HepG2 (cell line): ENCODE data around the gene ACP7. TPM values are rescaled to one million over a fixed set of nuclear protein-coding genes. Genes with fewer than 3 reads are reported as not detected.
A peak's percentile ranks its signal among the peaks of the same experiment; 100 is the strongest.

Source experiments
- ATAC-seq: fragments of 200-7000 bp; cut with Tn5 transposase; 3 replicates; pipeline ENCODE4 v1.9.1; 2020; ENCODE audit warnings: mild to moderate bottlenecking, moderate library complexity
- BruUV-seq: library from RNA; stranded (reverse); fragments of 400-500 nt; replicated peaks from 2 replicates; lab custom pipeline; 2021; lab: Mats Ljungman, UMichigan
- CTCF ChIA-PET: fragments of 300-600 bp; formaldehyde crosslinking; extraction: SDS; loops from one replicate; lab custom pipeline; 2021; ENCODE audit warnings: low total read pairs, inconsistent platforms, low intra/inter-chr PET ratio; lab: Yijun Ruan, JAX
- POLR2A ChIA-PET: fragments of 350-600 bp; sonication (Branson Sonifier 250); formaldehyde crosslinking; loops from one replicate; lab custom pipeline; 2020; ENCODE audit warnings: antibody characterized with exemption, inconsistent platforms; lab: Yijun Ruan, JAX
- DNase-seq: peaks from one replicate; pipeline ENCODE4 v3.0.0-alpha.2; 2015; ENCODE audit warnings: low spot score
- FAIRE-seq: peaks from 3 replicates; lab custom pipeline; 2011; peaks lifted over from hg19 to GRCh38; lab: Jason Lieb, UNC
- H2AFZ ChIP-seq: one replicate; pipeline ENCODE4 v1.6.1; 2011; ENCODE audit warnings: low read length, inconsistent platforms
- H3K27ac ChIP-seq: fragments of 300-600 bp; 3 replicates; pipeline ENCODE4 v1.8.0; 2011; ENCODE audit warnings: mixed run types, mild to moderate bottlenecking, mixed read lengths, low read length, inconsistent platforms; ENCODE audit not compliant: insufficient read depth; ENCODE audit errors: extremely low read length
- H3K27me3 ChIP-seq, 2 experiments: fragments of 200-600 bp in 1 of 2; 2 replicates in 1 of 2; 3 replicates in 1 of 2; pipeline versions ENCODE4 v1.6.0 to v1.8.0; 2011; ENCODE audit warnings: low read length in 2 of 2, mild to moderate bottlenecking in 2 of 2, moderate library complexity in 2 of 2, inconsistent platforms in 1 of 2; ENCODE audit not compliant: insufficient read depth in 2 of 2, control insufficient read depth in 1 of 2
- H3K36me3 ChIP-seq, 2 experiments: fragments of 200-600 bp in 1 of 2; replicated peaks in 1 of 2; 2 replicates in 1 of 2; 3 replicates in 1 of 2; pipeline versions ENCODE4 v1.5.1 to v1.8.0; 2011; ENCODE audit warnings: low read length in 2 of 2, inconsistent platforms in 1 of 2; ENCODE audit not compliant: insufficient read depth in 2 of 2, control insufficient read depth in 1 of 2
- H3K4me1 ChIP-seq: 2 replicates; pipeline ENCODE4 v1.5.1; 2012; ENCODE audit warnings: low read length, inconsistent platforms; ENCODE audit not compliant: insufficient read depth
- H3K4me2 ChIP-seq: 2 replicates; pipeline ENCODE4 v1.6.0; 2011; ENCODE audit warnings: low read depth, low read length, inconsistent platforms
- H3K4me3 ChIP-seq, 3 experiments: fragments of 200-600 bp in 1 of 3; sonication (generic), shearing (Covaris generic) in 1 of 3; replicated peaks in 1 of 3; 2 replicates each; pipeline ENCODE4 v1.5.1; 2011 to 2016; ENCODE audit warnings: low read length in 3 of 3, inconsistent platforms in 2 of 3, low read depth in 2 of 3, mild to moderate bottlenecking in 2 of 3, control low read depth in 1 of 3, mixed read lengths in 1 of 3; ENCODE audit not compliant: insufficient read depth in 1 of 3
- H3K79me2 ChIP-seq: one replicate; pipeline ENCODE4 v1.6.1; 2011; ENCODE audit warnings: low read length, inconsistent platforms; ENCODE audit not compliant: insufficient read depth
- H3K9ac ChIP-seq: 2 replicates; pipeline ENCODE4 v1.6.0; 2011; ENCODE audit warnings: mild to moderate bottlenecking, low read depth, low read length, inconsistent platforms; ENCODE audit not compliant: insufficient read depth
- H3K9me3 ChIP-seq: 2 replicates; pipeline ENCODE4 v1.5.1; 2012; ENCODE audit warnings: mild to moderate bottlenecking, low read length
- H4K20me1 ChIP-seq: 2 replicates; pipeline ENCODE4 v1.6.0; 2011; ENCODE audit warnings: inconsistent platforms, mild to moderate bottlenecking, low read length, moderate library complexity; ENCODE audit not compliant: insufficient read depth
- ASH2L ChIP-seq: fragments of 300-600, 200-600 bp; sonication (generic); IDR thresholded peaks from 2 replicates; pipeline ENCODE4 v1.7.0; 2017; ENCODE audit warnings: low read depth, mild to moderate bottlenecking, moderate library complexity, mixed read lengths, low read length; ENCODE audit not compliant: insufficient read length
- CBX1 ChIP-seq: IDR thresholded peaks from one replicate; pipeline ENCODE4 v1.6.1; 2016; ENCODE audit warnings: antibody characterized with exemption, low read depth
- ELF1 ChIP-seq: sonication (generic); formaldehyde crosslinking; IDR thresholded peaks from 2 replicates; pipeline ENCODE4 v1.4.0; 2020; ENCODE audit warnings: missing genetic modification reagents
- FOSL2 ChIP-seq: sonication (generic); formaldehyde crosslinking; IDR thresholded peaks from 2 replicates; pipeline ENCODE4 v1.4.0; 2020; ENCODE audit warnings: missing genetic modification reagents
- FOXC1 ChIP-seq: sonication (generic); formaldehyde crosslinking; IDR thresholded peaks from 2 replicates; pipeline ENCODE4 v1.8.0; 2022; ENCODE audit warnings: mild to moderate bottlenecking, missing genetic modification reagents, borderline replicate concordance
- HDAC2 ChIP-seq: sonication (generic); formaldehyde crosslinking; IDR thresholded peaks from 2 replicates; pipeline ENCODE4 v1.4.0; 2020; ENCODE audit warnings: missing genetic modification reagents
- MEF2D ChIP-seq: sonication (generic); formaldehyde crosslinking; IDR thresholded peaks from 2 replicates; pipeline ENCODE4 v1.5.1; 2020; ENCODE audit warnings: mild to moderate bottlenecking, missing genetic modification reagents
- PREB ChIP-seq: sonication (generic); formaldehyde crosslinking; IDR thresholded peaks from 2 replicates; pipeline ENCODE4 v1.4.0; 2020; ENCODE audit warnings: missing genetic modification reagents
- PRPF4 ChIP-seq: fragments of 200-400 bp; formaldehyde crosslinking; IDR thresholded peaks from 2 replicates; pipeline ENCODE4 v1.6.1; 2016; ENCODE audit warnings: low read length, low read depth; ENCODE audit not compliant: poor library complexity, severe bottlenecking
- ZNF124 ChIP-seq: sonication (generic); formaldehyde crosslinking; IDR thresholded peaks from 2 replicates; pipeline ENCODE4 v1.4.0; 2020; ENCODE audit warnings: missing genetic modification reagents
- ZNF451 ChIP-seq: sonication (generic); formaldehyde crosslinking; IDR thresholded peaks from 2 replicates; pipeline ENCODE4 v1.5.0; 2020; ENCODE audit warnings: mild to moderate bottlenecking, missing genetic modification reagents
- ZNF768 ChIP-seq: sonication (generic); formaldehyde crosslinking; IDR thresholded peaks from 2 replicates; pipeline ENCODE4 v1.4.0; 2020; ENCODE audit warnings: missing genetic modification reagents
- WGBS: methylation state at CpG from one replicate; pipeline ENCODE4 v1.1.6; 2017; ENCODE audit warnings: low lambda C conversion rate; 5-methylcytosine and 5-hydroxymethylcytosine counted together
- in situ Hi-C: cut with HindIII; loops from 2 replicates; pipeline ENCODE4 v1.10.0; 2017; ENCODE audit warnings: low pct_unique_long_range_greater_than_20kb; ENCODE audit not compliant: extremely low pct_ligation_motif_present
- intact Hi-C: fragments of 100-400 bp; cut with micrococcal nuclease; formaldehyde crosslinking; loops from one replicate; pipeline ENCODE4 v1.10.0; 2022; ENCODE audit not compliant: unreplicated experiment
- polyA plus RNA-seq, 8 experiments: library from polyadenylated mRNA; depleted of rRNA in 3 of 8; stranded (reverse) in 7 of 8; unstranded in 1 of 8; fragments of >200 nt; fragmentation: Illumina TruSeq in 4 of 8; extraction: Trizol in 4 of 8; gene quantifications; 2 replicates each; pipeline versions ENCODE4 v1.2.1 to v1.2.3, GENCODE V29; 2011 to 2016; ENCODE audit warnings: low read depth in 4 of 8, missing spikeins in 1 of 8, mixed read lengths in 1 of 8; ENCODE audit not compliant: insufficient read depth in 1 of 8
- total RNA-seq, 5 experiments: library from RNA; depleted of rRNA; stranded (reverse); fragments of >200 nt; fragmentation: Illumina TruSeq; extraction: Trizol; gene quantifications; 2 replicates each; pipeline ENCODE4 v1.2.3, GENCODE V29; 2016; ENCODE audit warnings: low read depth in 1 of 5
- TF ChIP-seq, protein P1 (sequence below): sonication (generic); formaldehyde crosslinking; IDR thresholded peaks from 2 replicates; pipeline ENCODE4 v1.4.0; 2020; ENCODE audit warnings: missing genetic modification reagents, borderline replicate concordance
- TF ChIP-seq, protein P2 (sequence below): sonication (generic); formaldehyde crosslinking; IDR thresholded peaks from 2 replicates; pipeline ENCODE4 v1.8.0; 2022; ENCODE audit warnings: mild to moderate bottlenecking, missing genetic modification reagents, moderate library complexity
- TF ChIP-seq, protein P3 (sequence below): sonication (generic); formaldehyde crosslinking; IDR thresholded peaks from 2 replicates; pipeline ENCODE4 v1.4.0; 2020; ENCODE audit warnings: mild to moderate bottlenecking, missing genetic modification reagents

The ACP7 gene
- total and polyA plus RNA-seq, 2 of the 13 experiments (the other 11 are each of a cell fraction or from before 2014, with no cell fraction given): not detected

- no TSS peak for BruUV-seq
- H2AFZ ChIP-seq: no peak overlapping the region
- no CpG with 5 or more reads among the region's 5 CpGs for WGBS
- H3K27ac ChIP-seq: no peak overlapping the region
- no peaks in the 10 kb centered on the region for H3K79me2 ChIP-seq
- H3K4me2 ChIP-seq: no peak overlapping the region
- H3K27me3 ChIP-seq: peaks cover 0 to 2% of the 10 kb centered on the region in 2 experiments; a peak in 1 of 5 replicates
- H3K9ac ChIP-seq: no peak overlapping the region
- no peaks in the 10 kb centered on the region for H4K20me1 ChIP-seq
- ATAC-seq: peak; percentile 38; the same call in 1 of the 3 replicates
- no peak for FAIRE-seq
- POLR2A ChIA-PET: no interaction called here
- peaks cover 30% of the 10 kb centered on the region for H3K4me1 ChIP-seq
- in situ Hi-C loops: no loop called here
- H3K36me3 ChIP-seq: no peaks in the 10 kb centered on the region
- TF ChIP-seq MEF2D (CRISPR knock-in tag): no peak
- TF ChIP-seq FOSL2 (CRISPR knock-in tag): peak; percentile 28; the same call in 1 of the 2 replicates
- TF ChIP-seq ZNF451 (CRISPR knock-in tag): no peak
- no peak for TF ChIP-seq HDAC2 (CRISPR knock-in tag)
- TF ChIP-seq, all 625 proteins: peak for 1
- no peak for DNase-seq
- CTCF ChIA-PET: no interaction called here
- intact Hi-C loops: no loop called here
- Histone ChIP-seq H3K4me3 (no peak overlapping the region), H3K9me3 (no peaks in the 10 kb centered on the region)
Measured at GRCh38 chr19:39070888-39071287, 13.3 kb upstream of the ACP7 start.

- Histone ChIP-seq H4K20me1 (no peaks in the 10 kb centered on the region), H3K4me1 (peaks cover 11% of the 10 kb centered on the region), H3K79me2 (no peaks in the 10 kb centered on the region), H3K4me2 (no peak overlapping the region), H3K36me3 (no peaks in the 10 kb centered on the region), H2AFZ (no peak overlapping the region), H3K9me3 (no peaks in the 10 kb centered on the region), H3K27me3 (peaks cover 0 to 2% of the 10 kb centered on the region in 2 experiments; a peak in 1 of 5 replicates), H3K9ac (no peak overlapping the region), H3K27ac (no peak overlapping the region), H3K4me3 (no peak overlapping the region)
- FAIRE-seq: no peak
- DNase-seq: no peak
- ChIA-PET CTCF (no interaction called here), POLR2A (no interaction called here)
- in situ Hi-C loops (no loop called here), intact Hi-C loops (no loop called here)
- BruUV-seq: no TSS peak
- WGBS: 4% methylated on average over 3 of the region's 3 CpGs
- ATAC-seq: no peak
- TF ChIP-seq PREB (CRISPR knock-in tag): no peak
- TF ChIP-seq, protein P1, sequence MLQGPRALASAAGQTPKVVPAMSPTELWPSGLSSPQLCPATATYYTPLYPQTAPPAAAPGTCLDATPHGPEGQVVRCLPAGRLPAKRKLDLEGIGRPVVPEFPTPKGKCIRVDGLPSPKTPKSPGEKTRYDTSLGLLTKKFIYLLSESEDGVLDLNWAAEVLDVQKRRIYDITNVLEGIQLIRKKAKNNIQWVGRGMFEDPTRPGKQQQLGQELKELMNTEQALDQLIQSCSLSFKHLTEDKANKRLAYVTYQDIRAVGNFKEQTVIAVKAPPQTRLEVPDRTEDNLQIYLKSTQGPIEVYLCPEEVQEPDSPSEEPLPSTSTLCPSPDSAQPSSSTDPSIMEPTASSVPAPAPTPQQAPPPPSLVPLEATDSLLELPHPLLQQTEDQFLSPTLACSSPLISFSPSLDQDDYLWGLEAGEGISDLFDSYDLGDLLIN (CRISPR knock-in tag): no peak
- no peak for TF ChIP-seq ELF1 (CRISPR knock-in tag)
- TF ChIP-seq, protein P2, sequence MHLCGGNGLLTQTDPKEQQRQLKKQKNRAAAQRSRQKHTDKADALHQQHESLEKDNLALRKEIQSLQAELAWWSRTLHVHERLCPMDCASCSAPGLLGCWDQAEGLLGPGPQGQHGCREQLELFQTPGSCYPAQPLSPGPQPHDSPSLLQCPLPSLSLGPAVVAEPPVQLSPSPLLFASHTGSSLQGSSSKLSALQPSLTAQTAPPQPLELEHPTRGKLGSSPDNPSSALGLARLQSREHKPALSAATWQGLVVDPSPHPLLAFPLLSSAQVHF (CRISPR knock-in tag): no peak
- no peak for TF ChIP-seq ZNF768 (CRISPR knock-in tag)
- TF ChIP-seq ZNF124 (CRISPR knock-in tag): no peak
- TF ChIP-seq FOXC1: no peak
- TF ChIP-seq PRPF4: no peak
- TF ChIP-seq CBX1: no peak
- no peak for TF ChIP-seq ASH2L
- TF ChIP-seq, protein P3, sequence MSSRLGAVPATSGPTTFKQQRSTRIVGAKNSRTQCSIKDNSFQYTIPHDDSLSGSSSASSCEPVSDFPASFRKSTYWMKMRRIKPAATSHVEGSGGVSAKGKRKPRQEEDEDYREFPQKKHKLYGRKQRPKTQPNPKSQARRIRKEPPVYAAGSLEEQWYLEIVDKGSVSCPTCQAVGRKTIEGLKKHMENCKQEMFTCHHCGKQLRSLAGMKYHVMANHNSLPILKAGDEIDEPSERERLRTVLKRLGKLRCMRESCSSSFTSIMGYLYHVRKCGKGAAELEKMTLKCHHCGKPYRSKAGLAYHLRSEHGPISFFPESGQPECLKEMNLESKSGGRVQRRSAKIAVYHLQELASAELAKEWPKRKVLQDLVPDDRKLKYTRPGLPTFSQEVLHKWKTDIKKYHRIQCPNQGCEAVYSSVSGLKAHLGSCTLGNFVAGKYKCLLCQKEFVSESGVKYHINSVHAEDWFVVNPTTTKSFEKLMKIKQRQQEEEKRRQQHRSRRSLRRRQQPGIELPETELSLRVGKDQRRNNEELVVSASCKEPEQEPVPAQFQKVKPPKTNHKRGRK (CRISPR knock-in tag): no peak; the same call in 1 of the 2 replicates
Measured at GRCh38 chr19:39074205-39074692, 9.9 kb upstream of the ACP7 start.
